HepG2 (cell line): ENCODE results near the gene OR5K1. TPM values are rescaled to one million over a fixed set of nuclear protein-coding genes. Genes with fewer than 3 reads are reported as not detected.

Experiments
- ATAC-seq: fragments of 200-7000 bp; cut with Tn5 transposase; 3 replicates; pipeline ENCODE4 v1.9.1; 2020; ENCODE audit warnings: mild to moderate bottlenecking, moderate library complexity
- BruUV-seq: library from RNA; stranded (reverse); fragments of 400-500 nt; replicated peaks from 2 replicates; lab custom pipeline; 2021; lab: Mats Ljungman, UMichigan
- CTCF ChIA-PET: fragments of 300-600 bp; formaldehyde crosslinking; extraction: SDS; loops from one replicate; lab custom pipeline; 2021; ENCODE audit warnings: low total read pairs, inconsistent platforms, low intra/inter-chr PET ratio; lab: Yijun Ruan, JAX
- POLR2A ChIA-PET: fragments of 350-600 bp; sonication (Branson Sonifier 250); formaldehyde crosslinking; loops from one replicate; lab custom pipeline; 2020; ENCODE audit warnings: antibody characterized with exemption, inconsistent platforms; lab: Yijun Ruan, JAX
- DNase-seq: peaks from one replicate; pipeline ENCODE4 v3.0.0-alpha.2; 2015; ENCODE audit warnings: low spot score
- FAIRE-seq: peaks from 3 replicates; lab custom pipeline; 2011; peaks lifted over from hg19 to GRCh38; lab: Jason Lieb, UNC
- H2AFZ ChIP-seq: one replicate; pipeline ENCODE4 v1.6.1; 2011; ENCODE audit warnings: low read length, inconsistent platforms
- H3K27ac ChIP-seq: fragments of 300-600 bp; 3 replicates; pipeline ENCODE4 v1.8.0; 2011; ENCODE audit warnings: mixed run types, mild to moderate bottlenecking, mixed read lengths, low read length, inconsistent platforms; ENCODE audit not compliant: insufficient read depth; ENCODE audit errors: extremely low read length
- H3K27me3 ChIP-seq, 2 experiments: fragments of 200-600 bp in 1 of 2; 2 replicates in 1 of 2; 3 replicates in 1 of 2; pipeline versions ENCODE4 v1.6.0 to v1.8.0; 2011; ENCODE audit warnings: low read length in 2 of 2, mild to moderate bottlenecking in 2 of 2, moderate library complexity in 2 of 2, inconsistent platforms in 1 of 2; ENCODE audit not compliant: insufficient read depth in 2 of 2, control insufficient read depth in 1 of 2
- H3K36me3 ChIP-seq, 2 experiments: fragments of 200-600 bp in 1 of 2; replicated peaks in 1 of 2; 2 replicates in 1 of 2; 3 replicates in 1 of 2; pipeline versions ENCODE4 v1.5.1 to v1.8.0; 2011; ENCODE audit warnings: low read length in 2 of 2, inconsistent platforms in 1 of 2; ENCODE audit not compliant: insufficient read depth in 2 of 2, control insufficient read depth in 1 of 2
- H3K4me1 ChIP-seq: 2 replicates; pipeline ENCODE4 v1.5.1; 2012; ENCODE audit warnings: low read length, inconsistent platforms; ENCODE audit not compliant: insufficient read depth
- H3K4me2 ChIP-seq: 2 replicates; pipeline ENCODE4 v1.6.0; 2011; ENCODE audit warnings: low read depth, low read length, inconsistent platforms
- H3K4me3 ChIP-seq, 3 experiments: fragments of 200-600 bp in 1 of 3; sonication (generic), shearing (Covaris generic) in 1 of 3; replicated peaks in 1 of 3; 2 replicates each; pipeline ENCODE4 v1.5.1; 2011 to 2016; ENCODE audit warnings: low read length in 3 of 3, inconsistent platforms in 2 of 3, low read depth in 2 of 3, mild to moderate bottlenecking in 2 of 3, control low read depth in 1 of 3, mixed read lengths in 1 of 3; ENCODE audit not compliant: insufficient read depth in 1 of 3
- H3K79me2 ChIP-seq: one replicate; pipeline ENCODE4 v1.6.1; 2011; ENCODE audit warnings: low read length, inconsistent platforms; ENCODE audit not compliant: insufficient read depth
- H3K9ac ChIP-seq: 2 replicates; pipeline ENCODE4 v1.6.0; 2011; ENCODE audit warnings: mild to moderate bottlenecking, low read depth, low read length, inconsistent platforms; ENCODE audit not compliant: insufficient read depth
- H3K9me3 ChIP-seq: 2 replicates; pipeline ENCODE4 v1.5.1; 2012; ENCODE audit warnings: mild to moderate bottlenecking, low read length
- H4K20me1 ChIP-seq: 2 replicates; pipeline ENCODE4 v1.6.0; 2011; ENCODE audit warnings: inconsistent platforms, mild to moderate bottlenecking, low read length, moderate library complexity; ENCODE audit not compliant: insufficient read depth
- ADNP ChIP-seq: sonication (generic); formaldehyde crosslinking; IDR thresholded peaks from 2 replicates; pipeline ENCODE4 v1.4.0; 2020; ENCODE audit warnings: missing genetic modification reagents
- ARID2 ChIP-seq: sonication (generic); formaldehyde crosslinking; IDR thresholded peaks from 2 replicates; pipeline ENCODE4 v1.8.1; 2022; ENCODE audit warnings: mild to moderate bottlenecking, missing genetic modification reagents, borderline replicate concordance
- DZIP1 ChIP-seq: sonication (generic); formaldehyde crosslinking; IDR thresholded peaks from 2 replicates; pipeline ENCODE4 v1.5.0; 2020; ENCODE audit warnings: mild to moderate bottlenecking, missing genetic modification reagents
- FOXJ3 ChIP-seq: sonication (generic); formaldehyde crosslinking; IDR thresholded peaks from 2 replicates; pipeline ENCODE4 v1.4.0; 2020; ENCODE audit warnings: missing genetic modification reagents, mild to moderate bottlenecking, borderline replicate concordance
- GATAD1 ChIP-seq: IDR thresholded peaks from 2 replicates; pipeline ENCODE4 v1.6.1; 2016; ENCODE audit warnings: missing genetic modification reagents, missing compliant biosample characterization
- JUND ChIP-seq: sonication (generic); formaldehyde crosslinking; IDR thresholded peaks from 2 replicates; pipeline ENCODE4 v1.8.0; 2022; ENCODE audit warnings: mild to moderate bottlenecking, missing genetic modification reagents
- MAFF ChIP-seq: IDR thresholded peaks from 2 replicates; pipeline ENCODE4 v1.6.1; 2011; ENCODE audit warnings: low read depth, low read length, improper control_type of control experiment
- MAFK ChIP-seq, 2 experiments: IDR thresholded peaks in 1 of 2; conservative IDR thresholded peaks in 1 of 2; 2 replicates each; pipeline ENCODE4 v1.6.1; 2011; ENCODE audit warnings: improper control_type of control experiment in 2 of 2, low read length in 2 of 2
- NFE2L2 ChIP-seq: fragments of 150-350 bp; IDR thresholded peaks from 2 replicates; pipeline ENCODE4 v1.6.1; 2014; ENCODE audit warnings: low read length
- SMARCC2 ChIP-seq: fragments of 450-650 bp; IDR thresholded peaks from 2 replicates; pipeline ENCODE4 v1.6.1; 2017; ENCODE audit warnings: antibody characterized with exemption, mild to moderate bottlenecking
- SNAPC2 ChIP-seq: sonication (generic); formaldehyde crosslinking; IDR thresholded peaks from 2 replicates; pipeline ENCODE4 v1.8.1; 2022; ENCODE audit warnings: mild to moderate bottlenecking, missing genetic modification reagents
- STAT5B ChIP-seq: sonication (generic); formaldehyde crosslinking; IDR thresholded peaks from 2 replicates; pipeline ENCODE4 v1.4.0; 2020; ENCODE audit warnings: missing genetic modification reagents
- TBX3 ChIP-seq: fragments of 450-650 bp; IDR thresholded peaks from 2 replicates; pipeline ENCODE4 v1.6.1; 2017; ENCODE audit warnings: antibody characterized with exemption, mild to moderate bottlenecking, inconsistent platforms, borderline replicate concordance
- THAP11 ChIP-seq: IDR thresholded peaks from 2 replicates; pipeline ENCODE4 v1.6.1; 2016; ENCODE audit warnings: missing biosample characterization, missing genetic modification reagents
- TMF1 ChIP-seq: sonication (generic); formaldehyde crosslinking; IDR thresholded peaks from 2 replicates; pipeline ENCODE4 v1.8.1; 2022; ENCODE audit warnings: low read depth, missing genetic modification reagents
- ZMYM4 ChIP-seq: sonication (generic); formaldehyde crosslinking; IDR thresholded peaks from 2 replicates; pipeline ENCODE4 v1.8.1; 2023; ENCODE audit warnings: mild to moderate bottlenecking, missing genetic modification reagents
- ZNF552 ChIP-seq: sonication (generic); formaldehyde crosslinking; IDR thresholded peaks from 2 replicates; pipeline ENCODE4 v1.9.0; 2022; ENCODE audit warnings: missing genetic modification reagents, mild to moderate bottlenecking, borderline replicate concordance
- ZNF576 ChIP-seq: sonication (generic); formaldehyde crosslinking; IDR thresholded peaks from 2 replicates; pipeline ENCODE4 v1.4.0; 2020; ENCODE audit warnings: mild to moderate bottlenecking, missing genetic modification reagents
- ZNF777 ChIP-seq: sonication (generic); formaldehyde crosslinking; IDR thresholded peaks from 2 replicates; pipeline ENCODE4 v1.4.0; 2020; ENCODE audit warnings: missing genetic modification reagents
- WGBS: methylation state at CpG from one replicate; pipeline ENCODE4 v1.1.6; 2017; ENCODE audit warnings: low lambda C conversion rate; 5-methylcytosine and 5-hydroxymethylcytosine counted together
- in situ Hi-C: cut with HindIII; loops from 2 replicates; pipeline ENCODE4 v1.10.0; 2017; ENCODE audit warnings: low pct_unique_long_range_greater_than_20kb; ENCODE audit not compliant: extremely low pct_ligation_motif_present
- intact Hi-C: fragments of 100-400 bp; cut with micrococcal nuclease; formaldehyde crosslinking; loops from one replicate; pipeline ENCODE4 v1.10.0; 2022; ENCODE audit not compliant: unreplicated experiment
- polyA plus RNA-seq, 8 experiments: library from polyadenylated mRNA; depleted of rRNA in 3 of 8; stranded (reverse) in 7 of 8; unstranded in 1 of 8; fragments of >200 nt; fragmentation: Illumina TruSeq in 4 of 8; extraction: Trizol in 4 of 8; gene quantifications; 2 replicates each; pipeline versions ENCODE4 v1.2.1 to v1.2.3, GENCODE V29; 2011 to 2016; ENCODE audit warnings: low read depth in 4 of 8, missing spikeins in 1 of 8, mixed read lengths in 1 of 8; ENCODE audit not compliant: insufficient read depth in 1 of 8
- total RNA-seq, 5 experiments: library from RNA; depleted of rRNA; stranded (reverse); fragments of >200 nt; fragmentation: Illumina TruSeq; extraction: Trizol; gene quantifications; 2 replicates each; pipeline ENCODE4 v1.2.3, GENCODE V29; 2016; ENCODE audit warnings: low read depth in 1 of 5

OR5K1 gene
- total and polyA plus RNA-seq, 2 of the 13 experiments (the other 11 are each of a cell fraction or from before 2014, with no cell fraction given): not detected

- no peaks in the 10 kb centered on the region for H3K4me1 ChIP-seq
- H3K4me3 ChIP-seq: no peak overlapping the region
- no peak overlapping the region for H2AFZ ChIP-seq
- POLR2A ChIA-PET: no interaction called here
- in situ Hi-C loops (no loop called here), intact Hi-C loops (no loop called here)
- H3K9me3 ChIP-seq: no peaks in the 10 kb centered on the region
- DNase-seq (no peak), ATAC-seq (no peak), FAIRE-seq (no peak)
- TF ChIP-seq MAFK (conservative IDR thresholded peaks at IDR 0.05 in 1 of 2, IDR thresholded peaks at IDR 0.05 in 1 of 2; ENCODE audit: low read length in 2 of 2): peak; percentile 2 to 72; a peak in 2 of 4 replicates
- no peak for TF ChIP-seq TMF1 (CRISPR knock-in tag)
- 0 out of 2 replicates have a peak, but pooled peaks have one; percentile 34 for TF ChIP-seq MAFF
- no peak overlapping the region for H3K4me2 ChIP-seq
- CTCF ChIA-PET: no interaction called here
- no peaks in the 10 kb centered on the region for H3K79me2 ChIP-seq
- H3K36me3 ChIP-seq: no peaks in the 10 kb centered on the region
- no TSS peak for BruUV-seq
- H3K27ac ChIP-seq: no peak overlapping the region
- 2% methylated on average over 4 of the region's 4 CpGs for WGBS
- H4K20me1 ChIP-seq: no peaks in the 10 kb centered on the region
- no peaks in the 10 kb centered on the region for H3K27me3 ChIP-seq
- no peak overlapping the region for H3K9ac ChIP-seq
Observed at GRCh38 chr3:98450372-98450771, 12.6 kb upstream of the OR5K1 start.

- ChIA-PET POLR2A (no interaction called here), CTCF (no interaction called here)
- FAIRE-seq: no peak
- in situ Hi-C loops: no loop called here
- Histone ChIP-seq H3K4me3 (no peak overlapping the region), H3K9ac (no peak overlapping the region), H2AFZ (no peak overlapping the region)
- TF ChIP-seq ZNF777 (no peak), ZMYM4 (CRISPR knock-in tag) (no peak), ARID2 (CRISPR knock-in tag) (no peak), TBX3 (no peak), ZNF552 (CRISPR knock-in tag) (no peak), DZIP1 (CRISPR knock-in tag) (no peak), ZNF576 (CRISPR knock-in tag) (no peak), JUND (no peak), NFE2L2 (no peak), GATAD1 (no peak), SMARCC2 (no peak), THAP11 (CRISPR knock-in tag) (no peak), STAT5B (CRISPR knock-in tag) (no peak), FOXJ3 (CRISPR knock-in tag) (no peak), ADNP (CRISPR knock-in tag) (no peak), SNAPC2 (no peak)
- TF ChIP-seq, all 625 proteins: peak for 0
- no peaks in the 10 kb centered on the region for H4K20me1 ChIP-seq
- no peak for ATAC-seq
- H3K79me2 ChIP-seq: no peaks in the 10 kb centered on the region
- H3K4me1 ChIP-seq: no peaks in the 10 kb centered on the region
- no peaks in the 10 kb centered on the region for H3K27me3 ChIP-seq
- H3K4me2 ChIP-seq: no peak overlapping the region
- DNase-seq: no peak
- intact Hi-C loops: no loop called here
- no peaks in the 10 kb centered on the region for H3K9me3 ChIP-seq
- BruUV-seq: no TSS peak
- H3K36me3 ChIP-seq: no peaks in the 10 kb centered on the region
- no peak overlapping the region for H3K27ac ChIP-seq
Observed at GRCh38 chr3:98453827-98454226, 9.2 kb upstream of the OR5K1 start.
